BJ (cell line): ENCODE results near the gene SNRNP70. TPM values are rescaled to one million over a fixed set of nuclear protein-coding genes. Genes with fewer than 3 reads are reported as not detected.

ENCODE experiments used
- CTCF ChIA-PET: fragments of 350-600 bp; formaldehyde crosslinking; extraction: SDS; loops from one replicate; lab custom pipeline; 2021; ENCODE audit warnings: antibody characterized with exemption, inconsistent platforms; lab: Yijun Ruan, JAX
- POLR2A ChIA-PET: fragments of 300-600 bp; sonication (Branson Sonifier 250); formaldehyde crosslinking; extraction: SDS; loops from one replicate; lab custom pipeline; 2021; ENCODE audit warnings: antibody characterized with exemption; lab: Charles Lee
- DNase-seq: peaks from one replicate; pipeline ENCODE4 v3.0.0-alpha.2; 2011; ENCODE audit warnings: low read depth
- H3K27me3 ChIP-seq: 2 replicates; pipeline ENCODE4 v1.6.0; 2011; ENCODE audit warnings: low read length; ENCODE audit not compliant: control insufficient read depth, insufficient read depth
- H3K36me3 ChIP-seq: 2 replicates; pipeline ENCODE4 v1.5.1; 2011; ENCODE audit warnings: low read length; ENCODE audit not compliant: control insufficient read depth, insufficient read depth
- H3K4me3 ChIP-seq: 2 replicates; pipeline ENCODE4 v1.5.1; 2011; ENCODE audit warnings: low read depth, mild to moderate bottlenecking, control low read depth, low read length
- polyA plus RNA-seq: library from polyadenylated mRNA; depleted of rRNA; stranded (reverse); fragments of >200 nt; gene quantifications from 2 replicates; pipeline ENCODE4 v1.2.3, GENCODE V29; 2011
- TF ChIP-seq, protein P1 (sequence below): IDR thresholded peaks from 2 replicates; pipeline ENCODE4 v1.5.1; 2011; ENCODE audit warnings: low read depth, mild to moderate bottlenecking, control low read depth, inconsistent platforms, low read length, moderate library complexity; ENCODE audit not compliant: insufficient read depth

Gene SNRNP70
- polyA plus RNA-seq, 1 experiment = 268 TPM

DNA sequence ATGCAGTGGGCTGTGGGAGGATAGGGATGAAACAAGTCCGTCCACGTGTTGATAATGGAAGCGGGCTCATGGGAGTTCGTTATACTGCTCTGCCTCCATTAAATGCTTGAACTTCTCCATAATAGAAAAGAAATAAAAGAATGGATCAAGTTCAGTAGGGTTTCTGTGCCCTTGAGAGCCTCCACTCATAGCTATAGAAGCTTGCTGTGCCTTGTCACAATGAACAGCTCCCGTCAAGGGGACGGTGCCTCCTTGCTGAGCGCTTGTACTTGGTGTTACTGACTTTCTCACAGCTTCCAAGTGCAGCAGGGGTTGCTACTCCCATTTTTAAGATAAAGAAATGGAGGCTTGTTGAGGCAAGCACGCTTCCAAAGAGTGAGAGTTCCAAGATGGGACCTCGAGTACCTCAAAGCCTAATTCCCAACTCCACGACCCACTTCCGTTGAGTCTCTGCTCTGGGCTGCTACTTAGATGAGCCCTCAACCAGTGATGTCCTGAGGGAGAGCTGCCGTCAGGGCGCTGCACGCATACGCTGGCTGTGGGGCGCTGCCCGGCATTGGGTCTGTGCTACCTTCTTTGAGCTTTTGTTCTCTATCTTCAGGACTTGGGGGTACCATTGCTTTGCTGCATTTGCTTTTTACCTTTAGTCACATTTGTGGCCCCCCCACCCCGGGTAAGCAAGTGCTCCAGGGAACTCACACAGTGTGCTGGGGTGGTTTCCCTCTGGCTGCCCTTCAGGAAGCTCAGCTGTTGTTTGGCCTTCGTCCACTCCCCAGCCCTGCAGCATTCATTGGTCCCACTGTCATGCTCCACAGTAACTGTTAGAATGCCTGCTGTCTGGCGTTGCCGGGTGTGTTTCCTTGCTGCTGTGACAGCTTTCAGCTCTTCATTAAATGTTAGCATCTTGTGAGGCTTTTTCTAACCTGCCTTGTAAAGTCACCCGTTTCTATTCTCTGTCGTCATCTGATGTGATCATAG is 9.5 kb downstream of the SNRNP70 start:
- CTCF ChIA-PET = interaction anchor here (0.8 to 3.2 kb wide), 7 partner anchors 11 to 114 kb away, joined by 3 to 21 read pairs (median 5); partner anchors contain the start of genes GYS1 and RUVBL2
- no peak for DNase-seq
- Histone ChIP-seq H3K27me3 (no peaks in the 10 kb centered on the region), H3K4me3 (no peak overlapping the region), H3K36me3 (peaks cover 46% of the 10 kb centered on the region)
- TF ChIP-seq, protein P1, sequence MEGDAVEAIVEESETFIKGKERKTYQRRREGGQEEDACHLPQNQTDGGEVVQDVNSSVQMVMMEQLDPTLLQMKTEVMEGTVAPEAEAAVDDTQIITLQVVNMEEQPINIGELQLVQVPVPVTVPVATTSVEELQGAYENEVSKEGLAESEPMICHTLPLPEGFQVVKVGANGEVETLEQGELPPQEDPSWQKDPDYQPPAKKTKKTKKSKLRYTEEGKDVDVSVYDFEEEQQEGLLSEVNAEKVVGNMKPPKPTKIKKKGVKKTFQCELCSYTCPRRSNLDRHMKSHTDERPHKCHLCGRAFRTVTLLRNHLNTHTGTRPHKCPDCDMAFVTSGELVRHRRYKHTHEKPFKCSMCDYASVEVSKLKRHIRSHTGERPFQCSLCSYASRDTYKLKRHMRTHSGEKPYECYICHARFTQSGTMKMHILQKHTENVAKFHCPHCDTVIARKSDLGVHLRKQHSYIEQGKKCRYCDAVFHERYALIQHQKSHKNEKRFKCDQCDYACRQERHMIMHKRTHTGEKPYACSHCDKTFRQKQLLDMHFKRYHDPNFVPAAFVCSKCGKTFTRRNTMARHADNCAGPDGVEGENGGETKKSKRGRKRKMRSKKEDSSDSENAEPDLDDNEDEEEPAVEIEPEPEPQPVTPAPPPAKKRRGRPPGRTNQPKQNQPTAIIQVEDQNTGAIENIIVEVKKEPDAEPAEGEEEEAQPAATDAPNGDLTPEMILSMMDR = no peak
- POLR2A ChIA-PET = no interaction called here

DNA sequence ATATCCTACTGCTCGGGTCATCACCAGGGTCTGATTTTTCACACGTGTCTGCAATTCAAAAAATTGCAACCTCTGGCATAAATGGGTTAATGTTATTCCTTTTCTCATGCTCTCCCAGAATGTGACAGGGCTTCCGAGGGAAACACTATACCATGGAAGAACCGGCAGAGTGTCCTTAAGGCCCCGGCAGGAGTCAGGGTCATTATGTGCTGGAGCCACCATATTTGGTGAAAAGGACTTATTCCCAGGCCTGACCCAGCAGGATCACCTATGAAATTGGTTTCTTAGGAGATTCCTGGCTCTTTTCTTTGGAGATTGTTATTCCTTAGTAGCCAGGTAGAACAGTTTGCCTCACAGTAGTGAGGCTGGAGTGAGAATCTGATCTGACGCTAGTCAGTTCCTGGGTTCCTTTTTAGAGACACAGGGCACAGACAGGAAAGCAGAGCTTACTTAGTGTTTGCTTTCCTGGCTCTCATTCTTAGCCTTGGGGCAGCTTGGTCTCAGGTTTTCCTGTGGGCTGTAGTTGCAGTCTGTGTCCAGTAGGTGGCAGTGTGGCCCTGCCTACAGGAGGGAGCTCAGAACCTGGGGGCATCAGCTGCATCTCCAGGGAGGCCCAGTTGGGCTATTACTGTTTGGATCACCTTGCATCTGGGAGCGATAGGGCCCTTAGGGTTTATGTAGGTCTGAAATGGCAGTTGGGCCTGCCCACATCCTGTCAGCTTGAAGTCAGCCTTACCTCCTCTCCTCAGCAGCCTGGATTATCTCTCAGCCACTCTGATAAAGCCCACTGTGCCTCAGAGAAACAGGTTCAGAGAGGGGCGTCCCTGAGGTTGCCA is 12.4 kb downstream of the SNRNP70 start:
- Histone ChIP-seq H3K4me3 (no peak overlapping the region), H3K36me3 (peaks cover 46% of the 10 kb centered on the region), H3K27me3 (no peaks in the 10 kb centered on the region)
- no peak for DNase-seq
- ChIA-PET POLR2A (interaction anchor here (0.5 to 0.7 kb wide), 2 partner anchors 17 to 77 kb away, joined by 4 to 11 read pairs; partner anchors contain the start of gene LIN7B), CTCF (interaction anchor here (0.6 to 3.9 kb wide), 43 partner anchors 9 to 255 kb away, joined by 3 to 39 read pairs (median 4); partner anchors contain the start of genes HRC and LIN7B)
- TF ChIP-seq, protein P1 = peak; percentile 99

DNA sequence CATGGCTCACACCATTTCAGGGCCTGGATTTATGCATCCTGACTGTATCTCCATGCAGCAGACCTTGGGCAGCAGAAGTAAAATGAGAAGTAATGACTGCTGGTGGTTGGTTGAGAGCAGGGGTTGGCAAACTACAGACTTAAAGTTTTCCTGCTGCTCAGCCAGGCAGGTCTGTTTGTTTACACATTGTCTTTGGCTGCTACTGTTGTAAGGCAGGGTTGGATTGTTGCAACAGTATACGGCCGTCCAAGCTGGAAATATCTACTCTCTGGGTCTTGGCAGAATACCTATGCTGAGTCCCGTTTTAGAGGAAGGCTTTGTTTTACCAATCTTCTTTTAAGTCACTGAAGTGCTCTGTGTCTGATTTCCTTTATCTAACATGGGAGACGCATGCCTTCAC is 13.5 kb downstream of the SNRNP70 start:
- CTCF ChIA-PET = interaction anchor here (1.4 to 3.9 kb wide), 14 partner anchors 10 to 100 kb away, joined by 4 to 34 read pairs (median 8); partner anchors contain the start of genes HRC and LIN7B
- Histone ChIP-seq H3K27me3 (no peaks in the 10 kb centered on the region), H3K4me3 (no peak overlapping the region), H3K36me3 (peaks cover 49% of the 10 kb centered on the region)
- POLR2A ChIA-PET = no interaction called here
- DNase-seq = no peak
- TF ChIP-seq, protein P1 = no peak

DNA sequence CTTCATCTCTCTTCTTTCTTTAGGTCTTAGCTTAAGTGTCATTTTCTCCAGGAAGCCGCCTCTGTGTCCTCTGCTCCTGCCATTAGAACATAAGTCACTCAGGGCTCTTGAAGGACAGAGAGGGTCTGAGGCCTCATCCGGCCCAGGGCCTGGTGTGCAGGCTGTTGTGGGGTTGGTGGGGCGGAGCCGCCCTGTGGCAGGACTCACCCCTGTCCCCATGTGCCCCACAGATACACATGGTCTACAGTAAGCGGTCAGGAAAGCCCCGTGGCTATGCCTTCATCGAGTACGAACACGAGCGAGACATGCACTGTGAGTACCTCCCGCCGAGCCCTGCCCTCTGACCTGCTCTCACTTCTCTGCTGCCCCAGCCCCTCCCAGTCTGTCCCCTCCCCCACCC is 15.9 kb downstream of the SNRNP70 start:
- Histone ChIP-seq H3K27me3 (no peaks in the 10 kb centered on the region), H3K4me3 (no peak overlapping the region), H3K36me3 (peaks cover 57% of the 10 kb centered on the region)
- ChIA-PET CTCF (no interaction called here), POLR2A (no interaction called here)
- DNase-seq = no peak
- TF ChIP-seq, protein P1 = no peak
